GM12873 (cell line): Measurements from ENCODE around the gene YARS1.

Experiments
- TF ChIP-seq, protein P1 (sequence below): IDR thresholded peaks from 2 replicates; pipeline ENCODE4 v1.5.1; 2012; ENCODE audit warnings: low read depth, mild to moderate bottlenecking, moderate library complexity, low read length, control low read depth; ENCODE audit not compliant: insufficient read depth; ENCODE audit errors: missing control alignments

YARS1 gene

GRCh38 chr1:32758177-32758794 lies 58.9 kb downstream of the YARS1 start:
- TF ChIP-seq, protein P1, sequence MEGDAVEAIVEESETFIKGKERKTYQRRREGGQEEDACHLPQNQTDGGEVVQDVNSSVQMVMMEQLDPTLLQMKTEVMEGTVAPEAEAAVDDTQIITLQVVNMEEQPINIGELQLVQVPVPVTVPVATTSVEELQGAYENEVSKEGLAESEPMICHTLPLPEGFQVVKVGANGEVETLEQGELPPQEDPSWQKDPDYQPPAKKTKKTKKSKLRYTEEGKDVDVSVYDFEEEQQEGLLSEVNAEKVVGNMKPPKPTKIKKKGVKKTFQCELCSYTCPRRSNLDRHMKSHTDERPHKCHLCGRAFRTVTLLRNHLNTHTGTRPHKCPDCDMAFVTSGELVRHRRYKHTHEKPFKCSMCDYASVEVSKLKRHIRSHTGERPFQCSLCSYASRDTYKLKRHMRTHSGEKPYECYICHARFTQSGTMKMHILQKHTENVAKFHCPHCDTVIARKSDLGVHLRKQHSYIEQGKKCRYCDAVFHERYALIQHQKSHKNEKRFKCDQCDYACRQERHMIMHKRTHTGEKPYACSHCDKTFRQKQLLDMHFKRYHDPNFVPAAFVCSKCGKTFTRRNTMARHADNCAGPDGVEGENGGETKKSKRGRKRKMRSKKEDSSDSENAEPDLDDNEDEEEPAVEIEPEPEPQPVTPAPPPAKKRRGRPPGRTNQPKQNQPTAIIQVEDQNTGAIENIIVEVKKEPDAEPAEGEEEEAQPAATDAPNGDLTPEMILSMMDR, result no peak

GRCh38 chr1:32757213-32757895 lies 59.8 kb downstream of the YARS1 start:
- TF ChIP-seq, protein P1, result no peak

DNA sequence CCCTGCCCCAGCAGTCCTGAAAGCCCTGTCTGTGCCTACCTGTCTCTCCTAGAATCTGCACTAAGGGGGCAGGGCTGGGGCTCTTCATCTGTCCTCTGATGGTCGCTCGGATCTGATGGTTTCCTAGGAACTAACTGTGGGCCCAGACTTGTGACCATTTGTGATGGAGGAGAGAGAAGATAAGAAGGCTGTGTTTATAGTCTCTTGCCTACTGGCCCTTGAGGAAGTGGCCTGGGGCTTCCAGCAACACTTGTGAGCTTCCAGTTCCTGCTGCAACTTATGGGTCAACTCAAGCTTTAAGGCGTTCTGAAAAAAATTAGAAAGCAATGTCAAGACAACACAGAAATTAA lies 61.4 kb downstream of the YARS1 start:
- TF ChIP-seq, protein P1, result no peak

DNA sequence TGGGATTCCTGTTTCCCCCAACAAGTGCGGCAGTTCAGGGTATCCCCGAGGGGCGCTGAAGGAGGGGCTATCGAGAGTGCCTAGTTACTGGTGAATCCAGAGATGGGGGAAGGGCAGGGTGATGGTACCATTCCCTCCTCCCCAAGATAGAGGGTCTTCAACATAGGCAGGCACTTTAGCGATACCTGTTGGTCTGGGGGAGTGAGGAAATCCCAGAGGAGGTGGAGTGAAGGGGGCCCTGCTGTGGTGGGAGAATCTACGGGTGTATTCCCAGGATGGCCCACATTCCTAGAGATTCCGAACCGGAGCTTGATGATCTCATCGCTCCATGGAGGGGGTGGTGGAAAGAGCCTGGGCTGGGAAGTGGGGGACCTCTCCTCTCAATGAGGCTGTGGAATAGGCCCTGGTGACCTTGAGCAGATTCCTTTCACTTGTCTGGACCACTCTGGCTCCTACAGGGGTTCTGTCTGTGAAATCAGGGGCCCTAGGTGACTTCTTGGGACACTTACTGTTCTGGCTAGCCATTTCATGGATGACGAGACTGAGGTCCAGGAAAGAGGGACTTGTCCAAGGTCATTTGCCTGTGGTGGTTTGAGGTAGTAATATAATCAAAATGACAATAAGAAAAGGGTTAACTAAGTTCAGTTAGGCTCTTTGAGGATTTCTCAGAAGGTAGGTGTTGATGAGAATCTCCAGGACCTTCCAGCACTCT lies 61.9 kb downstream of the YARS1 start:
- TF ChIP-seq, protein P1, result no peak

DNA sequence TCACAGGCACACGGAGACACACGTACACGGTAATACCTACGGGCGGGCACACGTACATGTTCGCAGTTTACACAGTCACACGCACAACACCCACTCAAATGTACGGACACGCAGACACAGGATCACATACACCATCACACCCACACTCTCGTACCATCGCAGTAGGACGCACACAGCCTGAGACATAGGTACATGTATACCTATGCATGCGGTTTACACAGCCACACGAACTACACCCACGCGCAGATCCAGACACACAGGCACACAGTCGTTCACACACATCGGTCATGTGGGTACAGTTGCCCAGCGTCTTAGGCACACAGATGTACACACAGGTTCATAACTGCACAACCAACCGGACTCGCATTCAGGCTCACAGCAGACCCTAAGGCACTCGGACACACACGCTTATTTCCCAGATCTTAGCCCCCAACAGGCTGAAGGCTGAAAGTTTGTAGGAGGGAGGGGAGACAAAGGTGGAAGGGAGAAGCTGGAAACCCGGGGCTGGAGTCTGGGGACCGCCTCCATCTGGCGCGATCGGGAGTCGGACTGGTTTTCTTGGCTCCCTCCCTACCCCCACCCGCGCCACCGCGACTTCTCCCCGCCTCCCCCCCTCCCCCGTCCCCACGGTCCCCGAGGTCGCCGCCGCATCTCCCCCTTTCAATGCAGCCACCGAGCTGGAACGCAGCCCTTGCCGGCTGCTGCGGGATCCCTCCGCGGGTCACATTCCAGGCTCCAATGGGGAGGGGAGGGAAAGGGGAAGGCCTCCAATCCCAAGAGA lies 62.7 kb downstream of the YARS1 start:
- TF ChIP-seq, protein P1, result no peak

- TF ChIP-seq, protein P1, result no peak
Measured at GRCh38 chr1:32753532-32754316, 63.4 kb downstream of the YARS1 start.
